Type B pancreatic cell (in vitro differentiated cells): ENCODE data around the gene PSTPIP1. TPM values are rescaled to one million over a fixed set of nuclear protein-coding genes. Genes with fewer than 3 reads are reported as not detected.
A peak's percentile ranks its signal among the peaks of the same experiment; 100 is the strongest.

Source experiments
- DNase-seq: peaks from one replicate; pipeline ENCODE4 v3.0.0; 2021; ENCODE audit warnings: mixed read lengths; ENCODE audit not compliant: unreplicated experiment; ENCODE audit errors: extremely low spot score
- H3K27ac Mint-ChIP-seq: 2 replicates; pipeline ENCODE4 v1.8.0; 2021; ENCODE audit warnings: mild to moderate bottlenecking, mixed read lengths
- H3K27me3 Mint-ChIP-seq: 2 replicates; pipeline ENCODE4 v1.8.0; 2021; ENCODE audit warnings: mixed read lengths
- H3K36me3 Mint-ChIP-seq: 2 replicates; pipeline ENCODE4 v1.8.0; 2021; ENCODE audit warnings: mixed read lengths
- H3K4me1 Mint-ChIP-seq: one replicate; pipeline ENCODE4 v1.8.0; 2021; ENCODE audit warnings: mixed read lengths; ENCODE audit not compliant: unreplicated experiment
- H3K4me3 Mint-ChIP-seq: 2 replicates; pipeline ENCODE4 v1.8.0; 2021; ENCODE audit warnings: mild to moderate bottlenecking, mixed read lengths
- H3K9me3 Mint-ChIP-seq: 2 replicates; pipeline ENCODE4 v1.8.0; 2021; ENCODE audit warnings: mixed read lengths
- total RNA-seq: library from RNA; stranded (reverse); gene quantifications from 2 replicates; pipeline ENCODE4 v1.2.1, GENCODE V29; 2021; ENCODE audit warnings: low replicate concordance
- TF ChIP-seq, protein P1 (sequence below): fragments of 200-600 bp; sonication (generic); conservative IDR thresholded peaks from 2 replicates; pipeline ENCODE4 v1.5.0; 2021; ENCODE audit warnings: antibody characterized with exemption, mild to moderate bottlenecking

Gene PSTPIP1
- total RNA-seq, 1 donor from 2014 or later, result 0.77 TPM

DNA sequence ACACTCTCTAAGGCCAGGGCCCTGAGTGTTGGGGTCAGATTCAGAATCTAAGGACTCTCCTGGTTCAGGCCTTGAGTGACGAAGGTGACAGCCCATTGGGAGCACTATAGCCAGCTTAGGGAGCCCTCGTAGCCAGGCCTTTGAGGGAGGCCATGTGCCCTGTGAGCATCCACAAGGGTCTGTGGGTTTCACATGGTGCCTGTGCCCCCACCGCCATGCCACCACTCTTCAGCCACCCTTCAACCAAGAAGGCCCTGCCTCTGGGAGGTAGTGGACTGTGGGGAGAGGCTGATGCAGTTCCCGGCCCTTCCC lies 38.4 kb downstream of the PSTPIP1 start:
- Mint-ChIP-seq H3K36me3 (no peaks in the 10 kb centered on the region), H3K4me1 (no peaks in the 10 kb centered on the region), H3K9me3 (no peaks in the 10 kb centered on the region), H3K4me3 (no peak overlapping the region), H3K27me3 (no peaks in the 10 kb centered on the region), H3K27ac (no peak overlapping the region)
- TF ChIP-seq, protein P1, sequence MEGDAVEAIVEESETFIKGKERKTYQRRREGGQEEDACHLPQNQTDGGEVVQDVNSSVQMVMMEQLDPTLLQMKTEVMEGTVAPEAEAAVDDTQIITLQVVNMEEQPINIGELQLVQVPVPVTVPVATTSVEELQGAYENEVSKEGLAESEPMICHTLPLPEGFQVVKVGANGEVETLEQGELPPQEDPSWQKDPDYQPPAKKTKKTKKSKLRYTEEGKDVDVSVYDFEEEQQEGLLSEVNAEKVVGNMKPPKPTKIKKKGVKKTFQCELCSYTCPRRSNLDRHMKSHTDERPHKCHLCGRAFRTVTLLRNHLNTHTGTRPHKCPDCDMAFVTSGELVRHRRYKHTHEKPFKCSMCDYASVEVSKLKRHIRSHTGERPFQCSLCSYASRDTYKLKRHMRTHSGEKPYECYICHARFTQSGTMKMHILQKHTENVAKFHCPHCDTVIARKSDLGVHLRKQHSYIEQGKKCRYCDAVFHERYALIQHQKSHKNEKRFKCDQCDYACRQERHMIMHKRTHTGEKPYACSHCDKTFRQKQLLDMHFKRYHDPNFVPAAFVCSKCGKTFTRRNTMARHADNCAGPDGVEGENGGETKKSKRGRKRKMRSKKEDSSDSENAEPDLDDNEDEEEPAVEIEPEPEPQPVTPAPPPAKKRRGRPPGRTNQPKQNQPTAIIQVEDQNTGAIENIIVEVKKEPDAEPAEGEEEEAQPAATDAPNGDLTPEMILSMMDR, result no peak
- peak; percentile 58 for DNase-seq

DNA sequence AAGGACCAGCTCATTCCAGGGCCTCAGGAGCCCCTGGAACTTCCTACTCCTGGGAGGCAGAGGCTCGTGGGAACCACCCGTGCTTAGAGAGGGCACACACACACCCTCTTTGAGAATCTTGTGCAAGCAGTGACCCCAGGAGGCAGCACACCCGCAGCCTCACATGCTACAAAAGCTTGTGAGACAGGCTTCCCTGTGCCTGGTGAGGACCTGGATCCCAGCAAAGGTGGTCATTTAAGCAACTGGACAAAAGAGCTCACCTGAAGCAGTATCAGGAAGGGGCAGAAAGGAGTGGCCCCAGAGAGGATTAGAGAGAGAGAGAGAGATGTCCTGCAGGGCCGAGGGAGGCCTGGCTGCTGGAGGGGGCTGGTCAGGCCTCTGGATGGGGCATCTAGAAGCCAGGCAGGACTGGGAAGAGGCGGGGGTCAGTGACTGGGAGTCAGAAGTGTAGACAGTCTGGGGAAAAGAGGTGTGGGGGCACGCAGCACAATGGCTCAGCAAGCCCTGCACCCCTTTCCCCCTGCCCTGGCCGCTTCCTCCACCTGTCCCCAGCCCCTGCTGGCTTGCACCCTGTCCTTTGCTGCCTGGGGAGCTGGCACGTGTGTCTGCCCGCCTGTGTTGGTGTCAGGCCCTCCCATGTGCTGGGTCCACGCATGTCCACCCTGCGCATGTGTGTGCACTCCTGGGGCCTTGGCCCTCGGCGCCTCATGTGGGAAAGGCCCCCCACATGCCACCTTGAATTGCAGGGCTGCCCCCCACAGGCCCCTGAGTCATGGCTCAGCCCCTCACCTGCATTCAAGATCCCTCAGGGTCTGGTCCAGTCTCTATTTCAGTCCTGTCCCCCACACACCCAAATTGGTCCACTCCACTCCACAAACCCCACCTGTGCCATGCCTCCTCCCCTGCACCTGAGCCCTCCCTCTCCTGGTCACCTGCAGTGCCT lies 39.1 kb downstream of the PSTPIP1 start:
- H3K9me3 Mint-ChIP-seq, result no peaks in the 10 kb centered on the region
- H3K36me3 Mint-ChIP-seq, result no peaks in the 10 kb centered on the region
- peak overlapping the region; percentile 77 for H3K27ac Mint-ChIP-seq
- no peaks in the 10 kb centered on the region for H3K27me3 Mint-ChIP-seq
- TF ChIP-seq, protein P1, result no peak
- H3K4me1 Mint-ChIP-seq, result no peaks in the 10 kb centered on the region
- H3K4me3 Mint-ChIP-seq, result peak overlapping the region; percentile 36
- peak; percentile 66 for DNase-seq

DNA sequence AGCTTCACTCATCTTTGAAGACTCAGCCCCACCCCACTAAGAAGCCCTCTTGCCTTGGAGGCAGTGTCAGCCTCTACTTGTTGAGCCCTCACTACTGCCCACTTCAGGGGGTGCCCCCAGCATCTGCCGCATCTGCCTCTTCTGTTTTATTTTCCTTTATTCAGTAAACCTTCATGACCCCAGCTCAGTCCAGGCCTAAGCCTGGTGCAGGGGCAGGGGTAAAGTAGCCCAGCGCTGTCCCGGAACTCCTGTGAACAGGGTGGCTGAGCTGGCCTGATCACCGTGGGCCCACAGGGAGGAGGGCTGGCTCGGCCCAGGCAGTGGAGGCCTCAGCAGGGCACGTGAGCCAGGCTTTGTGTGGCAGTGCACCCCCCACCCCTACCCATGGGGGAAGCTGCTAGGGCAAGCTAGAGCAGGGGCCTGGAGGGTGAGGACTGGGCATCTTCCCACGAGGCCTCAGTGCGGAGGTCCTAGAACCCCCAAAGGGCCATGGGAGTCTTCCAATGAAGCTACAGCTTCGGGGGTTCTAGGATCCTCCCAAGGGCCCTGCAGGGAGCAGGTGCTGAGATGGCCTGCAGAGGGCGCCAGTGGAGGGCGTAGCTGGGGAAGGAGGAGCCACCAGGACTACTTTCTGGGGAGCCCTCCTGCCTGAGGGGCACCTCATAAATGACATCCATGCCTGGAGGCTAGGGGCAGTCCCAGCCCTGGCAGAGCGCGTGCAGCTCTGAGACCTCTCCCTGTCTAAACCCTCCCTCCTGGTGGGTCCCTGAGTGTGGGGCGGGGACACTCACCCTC lies 40.0 kb downstream of the PSTPIP1 start:
- H3K27me3 Mint-ChIP-seq, result no peaks in the 10 kb centered on the region
- TF ChIP-seq, protein P1, result peak; percentile 77
- H3K9me3 Mint-ChIP-seq, result no peaks in the 10 kb centered on the region
- no peak overlapping the region for H3K4me3 Mint-ChIP-seq
- no peaks in the 10 kb centered on the region for H3K36me3 Mint-ChIP-seq
- peak overlapping the region; percentile 77 for H3K27ac Mint-ChIP-seq
- no peaks in the 10 kb centered on the region for H3K4me1 Mint-ChIP-seq
- DNase-seq, result peak; percentile 76

DNA sequence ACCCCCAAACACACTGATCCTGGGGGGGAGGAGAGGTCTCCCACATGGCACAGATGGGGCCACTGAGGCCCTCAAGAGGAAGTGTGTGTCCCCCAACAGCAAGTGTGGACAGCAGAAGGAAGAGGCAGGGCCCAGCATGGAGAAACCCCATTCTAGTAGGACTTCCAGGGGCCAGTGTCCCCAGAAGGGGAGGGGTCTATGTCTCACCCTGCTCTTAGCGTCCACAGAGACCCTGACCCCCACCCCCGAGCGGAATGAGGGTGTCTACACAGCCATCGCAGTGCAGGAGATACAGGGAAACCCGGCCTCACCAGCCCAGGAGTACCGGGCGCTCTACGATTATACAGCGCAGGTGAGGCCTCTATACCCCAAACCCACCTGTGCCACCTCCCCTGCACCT lies 40.7 kb downstream of the PSTPIP1 start:
- no peaks in the 10 kb centered on the region for H3K9me3 Mint-ChIP-seq
- H3K36me3 Mint-ChIP-seq, result peaks cover 2% of the 10 kb centered on the region
- H3K4me3 Mint-ChIP-seq, result no peak overlapping the region
- peak; percentile 62 for DNase-seq
- TF ChIP-seq, protein P1, result no peak
- peaks cover under 1% of the 10 kb centered on the region for H3K4me1 Mint-ChIP-seq
- no peaks in the 10 kb centered on the region for H3K27me3 Mint-ChIP-seq
- H3K27ac Mint-ChIP-seq, result no peak overlapping the region

DNA sequence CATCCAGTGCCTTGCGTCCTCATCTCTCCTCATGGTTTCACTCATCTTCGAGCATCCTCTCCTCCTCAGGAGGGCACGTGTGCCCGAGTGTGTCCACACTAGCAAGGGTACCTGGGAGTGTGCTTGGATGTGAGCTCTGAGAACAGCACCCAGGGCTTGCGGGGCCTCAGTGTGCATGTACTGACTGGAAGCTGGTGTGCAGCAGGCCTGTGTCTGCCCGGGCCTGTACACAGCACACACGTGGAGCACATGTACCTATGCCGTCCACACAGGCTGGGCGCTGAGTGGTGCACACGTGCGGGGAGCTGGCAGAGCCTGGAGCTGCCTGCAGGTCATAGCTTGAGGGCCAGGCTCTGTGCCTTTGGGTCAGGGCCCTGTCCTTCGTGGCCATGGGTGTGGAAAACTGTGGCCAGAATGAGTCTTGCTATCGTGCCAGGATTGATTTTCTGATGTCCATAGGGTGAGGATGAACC lies 41.1 kb downstream of the PSTPIP1 start:
- TF ChIP-seq, protein P1, result no peak
- H3K27me3 Mint-ChIP-seq, result no peaks in the 10 kb centered on the region

More for the DNA sequence above, 41.1 kb downstream of the PSTPIP1 start:
- Mint-ChIP-seq H3K4me3 (no peak overlapping the region), H3K9me3 (no peaks in the 10 kb centered on the region), H3K4me1 (peaks cover 4% of the 10 kb centered on the region), H3K27ac (peak overlapping the region; percentile 74), H3K36me3 (peaks cover 6% of the 10 kb centered on the region)
- DNase-seq, result peak; percentile 56
